K562 (cell line): ENCODE measurements around the gene BMP8B. TPM values are rescaled to one million over a fixed set of nuclear protein-coding genes. Genes with fewer than 3 reads are reported as not detected.
"Not testable (repeated sequence)": the region's sequence is repeated elsewhere in the genome, so short reads cannot be mapped to it uniquely, and the experiment has no call there.

Source experiments
- ATAC-seq: fragments of 200-7000 bp; cut with Tn5 transposase; 3 replicates; pipeline ENCODE4 v1.9.1; 2020; ENCODE audit warnings: moderate library complexity
- BruUV-seq: library from RNA; stranded (reverse); fragments of 400-500 nt; replicated peaks from 2 replicates; lab custom pipeline; 2021; lab: Mats Ljungman, UMichigan
- CTCF ChIA-PET: fragments of 300-600 bp; formaldehyde crosslinking; extraction: SDS; loops from one replicate; lab custom pipeline; 2021; ENCODE audit warnings: low intra/inter-chr PET ratio; lab: Yijun Ruan, JAX
- POLR2A ChIA-PET: fragments of 300-600, 350-650 bp; sonication (Branson Sonifier 250); formaldehyde crosslinking; extraction: SDS; loops from one replicate; lab custom pipeline; 2021; ENCODE audit warnings: antibody characterized with exemption, inconsistent platforms; lab: Yijun Ruan, JAX
- DNase-seq, 4 experiments: peaks; one replicate each; pipeline versions ENCODE4 v3.0.0 to v3.0.0-alpha.2; 2011 to 2018; ENCODE audit warnings: low spot score in 3 of 4, mixed read lengths in 3 of 4; ENCODE audit errors: extremely low read depth in 1 of 4
- FAIRE-seq: peaks from 2 replicates; lab custom pipeline; 2011; peaks lifted over from hg19 to GRCh38; lab: Jason Lieb, UNC
- H2AFZ ChIP-seq: 2 replicates; pipeline ENCODE4 v1.6.0; 2011; ENCODE audit warnings: low read depth, low read length, control low read depth, inconsistent platforms
- H3K27ac ChIP-seq: fragments of 200-600 bp; 3 replicates; pipeline ENCODE4 v1.8.0; 2011; ENCODE audit warnings: low read depth, mild to moderate bottlenecking, control low read depth, inconsistent platforms, low read length, moderate library complexity, mixed read lengths; ENCODE audit errors: extremely low read depth
- H3K27me3 ChIP-seq, 2 experiments: fragments of 300-600 bp in 1 of 2; 2 replicates in 1 of 2; 3 replicates in 1 of 2; pipeline versions ENCODE4 v1.6.0 to v1.8.0; 2011; ENCODE audit warnings: inconsistent platforms in 2 of 2, low read length in 2 of 2, mild to moderate bottlenecking in 1 of 2, mixed read lengths in 1 of 2, moderate library complexity in 1 of 2; ENCODE audit not compliant: control insufficient read depth in 2 of 2, insufficient read depth in 2 of 2
- H3K36me3 ChIP-seq: fragments of 300-600 bp; 3 replicates; pipeline ENCODE4 v1.8.0; 2011; ENCODE audit warnings: mild to moderate bottlenecking, low read length, inconsistent platforms; ENCODE audit not compliant: control insufficient read depth, insufficient read depth
- H3K4me1 ChIP-seq, 2 experiments: fragments of 200-600 bp in 1 of 2; replicated peaks in 1 of 2; 2 replicates in 1 of 2; 3 replicates in 1 of 2; pipeline versions ENCODE4 v1.5.1 to v1.8.0; 2011; ENCODE audit warnings: inconsistent platforms in 2 of 2, low read length in 2 of 2, mild to moderate bottlenecking in 1 of 2, mixed read lengths in 1 of 2, moderate library complexity in 1 of 2; ENCODE audit not compliant: control insufficient read depth in 2 of 2, insufficient read depth in 2 of 2
- H3K4me2 ChIP-seq: 2 replicates; pipeline ENCODE4 v1.6.1; 2011; ENCODE audit warnings: low read length, control low read depth, inconsistent platforms, mixed read lengths; ENCODE audit not compliant: insufficient read depth
- H3K4me3 ChIP-seq: fragments of 200-600 bp; sonication (generic), shearing (Covaris generic); 2 replicates; pipeline ENCODE4 v1.5.1; 2016; ENCODE audit warnings: control low read depth, inconsistent platforms
- H3K79me2 ChIP-seq: fragments of 200-600 bp; 3 replicates; pipeline ENCODE4 v1.8.0; 2011; ENCODE audit warnings: low read length, inconsistent platforms; ENCODE audit not compliant: control insufficient read depth, insufficient read depth
- H3K9ac ChIP-seq, 2 experiments: 2 replicates each; pipeline versions ENCODE4 v1.6.0 to v1.6.1; 2011; ENCODE audit warnings: low read depth in 2 of 2, low read length in 2 of 2, control low read depth in 1 of 2, inconsistent platforms in 1 of 2, mild to moderate bottlenecking in 1 of 2, mixed read lengths in 1 of 2; ENCODE audit not compliant: insufficient read depth in 1 of 2
- H3K9me1 ChIP-seq: one replicate; pipeline ENCODE4 v1.6.0; 2011; ENCODE audit warnings: inconsistent platforms, mild to moderate bottlenecking, low read length, moderate library complexity; ENCODE audit not compliant: control insufficient read depth, insufficient read depth
- H3K9me3 ChIP-seq: replicated peaks from 2 replicates; pipeline ENCODE4 v1.5.1; 2011; ENCODE audit warnings: low read depth, low read length, inconsistent platforms; ENCODE audit not compliant: control insufficient read depth, insufficient read depth
- H4K20me1 ChIP-seq: replicated peaks from 2 replicates; pipeline ENCODE4 v1.6.1; 2011; ENCODE audit warnings: low read length, inconsistent platforms, mixed read lengths; ENCODE audit not compliant: control insufficient read depth, insufficient read depth
- NCOA6 ChIP-seq: fragments of 450-650 bp; IDR thresholded peaks from 2 replicates; pipeline ENCODE4 v1.6.1; 2017; ENCODE audit warnings: mild to moderate bottlenecking
- WGBS: fragments of 100-300 bp; shearing (Covaris generic); methylation state at CpG from one replicate; pipeline ENCODE4 v1.1.6; 2016; ENCODE audit warnings: low coverage, mixed read lengths; ENCODE audit not compliant: insufficient coverage; ENCODE audit errors: missing lambda C conversion rate; 5-methylcytosine and 5-hydroxymethylcytosine counted together
- in situ Hi-C: fragments of 300-500 bp; cut with MboI; formaldehyde crosslinking; loops from 4 replicates; pipeline ENCODE4 v1.15.0; 2018; ENCODE audit warnings: inconsistent platforms, mixed read lengths
- intact Hi-C: fragments of 100-400 bp; cut with micrococcal nuclease; formaldehyde crosslinking; loops from 2 replicates; pipeline ENCODE4 v1.14.2; 2022
- polyA plus RNA-seq, 8 experiments: library from polyadenylated mRNA; depleted of rRNA in 4 of 8; stranded (reverse) in 5 of 8; unstranded in 3 of 8; fragments of >200 nt; fragmentation: Nextera tagmentation in 2 of 8; fragmentation: Illumina TruSeq in 1 of 8; extraction: Ambion mirVana in 2 of 8; extraction: Trizol in 1 of 8; gene quantifications; 2 replicates each; pipeline versions ENCODE4 v1.2.1 to v1.2.3, GENCODE V29; 2011 to 2014; ENCODE audit warnings: inconsistent platforms in 1 of 8, missing spikeins in 1 of 8
- total RNA-seq, 7 experiments: library from RNA; depleted of rRNA in 6 of 7; stranded (reverse); fragments of >200 nt in 6 of 7; fragmentation: Illumina TruSeq in 2 of 7; extraction: Trizol in 2 of 7; gene quantifications; 2 replicates each; pipeline versions ENCODE4 v1.2.1 to v1.2.3, GENCODE V29; 2011 to 2021; ENCODE audit warnings: low replicate concordance in 1 of 7
- TF ChIP-seq, protein P1 (sequence below): fragments of 250-450 bp; sonication (Bioruptor Pico); IDR thresholded peaks from 2 replicates; pipeline ENCODE4 v1.5.0; 2021; ENCODE audit warnings: mild to moderate bottlenecking, moderate library complexity

Gene BMP8B
- total and polyA plus RNA-seq, 9 of the 15 experiments (the other 6 are each of a cell fraction or from before 2014, with no cell fraction given): 0.03 to 0.33 (median 0.14) TPM

DNA sequence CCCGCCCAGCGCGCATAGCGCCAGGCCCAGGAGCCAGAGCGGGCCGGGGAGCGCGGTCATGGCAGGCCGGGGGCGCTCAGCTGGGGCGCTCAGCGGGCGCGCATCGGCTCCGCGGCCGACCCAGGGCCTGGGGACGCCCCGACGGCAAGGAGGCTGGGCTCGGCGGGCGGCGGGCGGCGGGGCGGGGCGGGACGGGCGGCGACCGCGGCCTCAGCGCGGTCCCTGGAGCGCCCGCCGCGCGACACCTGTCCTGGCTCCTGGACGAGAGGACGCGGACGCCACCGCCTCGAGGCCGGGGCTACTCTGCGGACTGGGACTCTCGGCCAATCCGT is 273 bp downstream of the BMP8B start:
- Histone ChIP-seq H3K27ac (no peak overlapping the region), H2AFZ (peak overlapping the region; percentile 97), H3K9ac (peak overlapping the region in 1 of 2 experiments; percentile 97; a peak in 2 of 4 replicates), H3K4me3 (peak overlapping the region; percentile 61), H3K9me1 (no peaks in the 10 kb centered on the region), H4K20me1 (no peaks in the 10 kb centered on the region), H3K79me2 (no peaks in the 10 kb centered on the region), H3K27me3 (peaks cover 0 to 11% of the 10 kb centered on the region in 2 experiments; a peak in 1 of 5 replicates), H3K36me3 (no peaks in the 10 kb centered on the region), H3K4me1 (peaks cover 0 to 19% of the 10 kb centered on the region in 2 experiments; a peak in 4 of 5 replicates), H3K4me2 (peak overlapping the region; percentile 87; the same call in 1 of the 2 replicates), H3K9me3 (no peaks in the 10 kb centered on the region)
- in situ Hi-C loops (no loop called here), intact Hi-C loops (no loop called here)
- TF ChIP-seq, protein P1, sequence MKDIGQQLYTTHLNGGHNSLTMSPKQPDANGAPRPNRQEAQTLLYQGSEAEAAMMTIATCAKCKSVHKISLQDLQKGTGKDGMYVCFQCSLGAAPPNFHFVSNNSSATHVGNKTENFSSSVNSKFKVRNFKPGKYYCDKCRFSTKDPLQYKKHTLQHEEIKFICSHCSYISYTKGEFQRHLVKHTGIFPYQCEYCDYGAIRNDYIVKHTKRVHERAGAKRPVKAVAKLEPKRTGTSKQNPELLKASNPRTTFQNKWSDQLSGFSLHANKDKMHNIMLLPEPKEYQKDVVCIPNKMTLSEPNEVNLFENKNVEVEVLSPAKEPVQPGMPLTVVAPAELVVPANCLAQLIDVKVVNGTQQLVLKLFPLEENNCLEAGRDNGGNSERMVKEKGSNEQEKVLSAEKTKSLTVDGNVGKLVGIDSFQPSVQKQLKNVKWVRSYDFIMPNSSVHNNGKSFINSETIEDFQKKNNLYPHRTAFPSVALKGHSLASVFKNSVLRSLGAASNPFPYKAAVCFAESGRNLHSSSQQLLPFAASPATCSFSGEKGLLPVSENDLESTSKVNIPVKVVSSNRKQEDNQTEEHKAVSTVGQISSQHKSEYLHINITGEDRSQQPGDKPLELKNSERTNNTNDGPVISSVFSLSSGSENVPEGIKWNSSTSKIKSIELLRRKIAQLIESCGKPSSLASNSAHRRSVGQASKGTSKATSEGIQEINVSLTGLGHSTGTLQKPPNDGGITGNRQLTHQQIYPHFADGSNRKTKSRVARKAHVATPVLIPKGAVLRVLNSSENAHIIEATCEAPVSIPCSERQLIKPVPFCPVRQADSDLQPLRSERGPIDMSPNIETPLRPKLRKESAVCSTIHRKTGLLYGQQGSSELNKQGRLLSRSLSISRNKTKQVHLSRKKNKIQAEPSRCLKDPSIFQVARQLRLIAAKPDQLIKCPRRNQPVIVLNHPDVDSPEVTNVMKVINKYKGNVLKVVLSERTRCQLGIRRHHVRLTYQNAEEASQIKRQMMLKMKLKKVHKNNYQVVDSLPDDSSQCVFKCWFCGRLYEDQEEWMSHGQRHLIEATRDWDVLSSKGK: no peak
- 0 out of 2 replicates have a peak, but pooled peaks have one; percentile 61 for TF ChIP-seq NCOA6
- ChIA-PET POLR2A (interaction anchor here (0.6 kb wide), 1 partner anchor 45 kb away, joined by 3 read pairs; no protein-coding TSS in a partner anchor), CTCF (no interaction called here)
- ATAC-seq (peak; percentile 69), FAIRE-seq (no peak), DNase-seq (peak in 2 of 4 experiments; percentile 72 to 74)
- 1% methylated on average over 12 of the region's 51 CpGs for WGBS
- no TSS peak for BruUV-seq

DNA sequence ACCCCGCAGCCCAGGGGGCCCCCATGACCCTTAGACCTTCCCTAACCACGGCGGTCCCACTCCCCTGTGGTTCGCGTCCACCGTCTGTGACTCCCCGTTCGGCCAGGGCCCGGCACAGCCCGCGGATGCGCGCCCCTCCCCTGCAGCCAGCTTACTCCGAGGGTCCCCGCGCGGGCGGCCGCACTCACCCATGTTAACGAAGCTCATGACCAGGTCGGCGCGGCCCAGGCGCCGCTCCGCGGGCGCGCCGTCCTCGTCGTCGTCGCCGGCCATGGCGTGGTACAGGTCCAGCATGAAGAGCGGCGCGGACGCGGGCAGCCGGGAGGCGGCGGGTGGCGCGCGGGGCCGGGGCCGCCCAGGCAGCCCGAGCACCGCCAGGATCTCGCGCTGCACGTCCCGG is 701 bp downstream of the BMP8B start:
- WGBS: 89% methylated on average over 18 of the region's 55 CpGs
- H3K9me3 ChIP-seq, H2AFZ ChIP-seq, H3K36me3 ChIP-seq, CTCF ChIA-PET, FAIRE-seq, H3K9me1 ChIP-seq, BruUV-seq, in situ Hi-C loops, intact Hi-C loops, H4K20me1 ChIP-seq, H3K4me3 ChIP-seq, H3K4me2 ChIP-seq, DNase-seq, H3K79me2 ChIP-seq, H3K27ac ChIP-seq, H3K9ac ChIP-seq, ATAC-seq: not testable (repeated sequence)
- H3K4me1 ChIP-seq: peaks cover 0 to 19% of the 10 kb centered on the region in 2 experiments; a peak in 4 of 5 replicates
- POLR2A ChIA-PET: interaction anchor here (0.6 kb wide), 1 partner anchor 45 kb away, joined by 3 read pairs; no protein-coding TSS in a partner anchor
- peaks cover 2 to 14% of the 10 kb centered on the region in 2 experiments; a peak in 4 of 5 replicates for H3K27me3 ChIP-seq
